GM18870 (cell line): ENCODE measurements around the gene FGD6.
"Not testable (repeated sequence)": the region's sequence is repeated elsewhere in the genome, so short reads cannot be mapped to it uniquely, and the experiment has no call there.

Experiments used
- ATAC-seq: cut with Tn5 transposase; IDR thresholded peaks from one replicate; pipeline ENCODE4 v1.9.1; 2021; ENCODE audit warnings: moderate library complexity; ENCODE audit not compliant: unreplicated experiment

Gene FGD6

DNA sequence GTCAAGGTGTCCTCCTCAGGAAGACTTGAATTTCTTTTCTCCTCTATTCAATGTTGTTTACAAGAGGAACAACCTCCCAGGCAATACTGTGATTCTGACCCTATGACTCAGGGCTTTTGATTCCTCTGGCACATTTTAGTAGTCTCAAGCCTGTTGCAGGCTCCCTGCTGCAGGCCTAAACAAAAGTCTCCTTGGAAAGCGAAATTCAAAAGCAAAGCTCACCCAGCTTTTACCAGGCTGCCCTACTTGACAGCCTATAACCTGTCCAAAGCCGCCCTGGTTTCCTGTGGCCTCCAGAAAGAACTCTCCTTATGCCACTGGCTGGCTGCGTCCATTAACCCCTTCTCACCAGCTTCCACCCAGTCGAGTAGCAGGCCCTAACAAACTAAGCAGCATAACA is 11.6 kb downstream of the FGD6 start:
- no peak for ATAC-seq

DNA sequence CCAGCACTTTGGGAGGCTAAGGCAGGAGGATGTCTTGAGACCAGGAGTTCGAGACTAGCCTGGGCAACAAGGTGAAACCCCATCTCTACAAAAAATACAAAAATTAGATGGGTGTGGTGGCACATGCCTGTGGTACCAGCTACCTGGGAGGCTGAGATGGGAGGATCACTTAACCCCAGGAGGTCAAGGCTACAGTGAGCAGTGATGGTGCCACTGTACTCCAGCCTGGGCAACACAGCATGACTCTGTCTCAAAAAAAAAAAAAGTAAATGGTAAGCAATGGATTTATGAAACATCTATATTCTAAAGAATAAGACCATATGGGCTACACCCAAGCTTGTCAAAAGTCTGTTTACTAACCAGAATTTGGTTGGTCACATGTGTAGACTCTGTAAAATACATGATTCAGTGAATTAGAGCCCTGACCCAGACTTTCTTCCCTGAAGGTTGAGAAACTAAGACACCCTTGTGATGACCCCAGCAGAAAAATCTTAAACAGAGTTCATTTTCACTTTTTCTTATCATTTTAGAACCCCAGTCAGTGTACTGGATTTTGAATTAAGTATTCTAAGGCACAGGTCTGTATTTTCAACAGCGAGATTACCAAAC is 12.1 kb downstream of the FGD6 start:
- ATAC-seq, result no peak

- ATAC-seq, result no peak
Measured at GRCh38 chr12:95204141-95204866, 13.0 kb downstream of the FGD6 start.

DNA sequence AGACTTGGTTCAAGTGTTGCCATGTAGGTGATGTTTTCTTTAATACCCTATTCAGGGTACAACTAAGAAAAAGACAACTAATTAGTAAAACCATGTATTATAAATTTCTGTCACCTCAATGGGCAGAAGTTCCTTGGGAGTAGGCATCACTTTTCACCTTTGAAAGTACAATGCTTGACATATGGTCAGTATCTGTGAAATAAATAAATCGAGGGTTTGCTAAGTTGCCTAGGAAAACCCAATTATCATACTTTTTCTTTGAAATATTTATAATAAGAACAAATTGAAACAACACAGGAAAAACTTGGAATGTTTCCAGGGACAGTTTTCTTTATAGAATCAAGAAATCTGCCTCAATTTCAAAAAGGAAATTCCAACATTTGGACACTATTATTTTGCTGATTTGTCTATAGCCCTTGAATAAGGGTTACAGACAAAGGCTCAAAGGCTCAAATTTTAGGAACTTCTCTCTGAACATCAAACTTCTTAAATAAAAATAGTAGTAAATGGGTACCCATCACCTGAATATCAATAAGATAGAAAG is 13.7 kb downstream of the FGD6 start:
- no peak for ATAC-seq

- no peak for ATAC-seq
Measured at GRCh38 chr12:95202691-95203486, 14.4 kb downstream of the FGD6 start.

- ATAC-seq, result no peak
Measured at GRCh38 chr12:95201056-95201670, 16.1 kb downstream of the FGD6 start.

GRCh38 chr12:95200128-95200894 is 17.0 kb downstream of the FGD6 start:
- ATAC-seq, result no peak

DNA sequence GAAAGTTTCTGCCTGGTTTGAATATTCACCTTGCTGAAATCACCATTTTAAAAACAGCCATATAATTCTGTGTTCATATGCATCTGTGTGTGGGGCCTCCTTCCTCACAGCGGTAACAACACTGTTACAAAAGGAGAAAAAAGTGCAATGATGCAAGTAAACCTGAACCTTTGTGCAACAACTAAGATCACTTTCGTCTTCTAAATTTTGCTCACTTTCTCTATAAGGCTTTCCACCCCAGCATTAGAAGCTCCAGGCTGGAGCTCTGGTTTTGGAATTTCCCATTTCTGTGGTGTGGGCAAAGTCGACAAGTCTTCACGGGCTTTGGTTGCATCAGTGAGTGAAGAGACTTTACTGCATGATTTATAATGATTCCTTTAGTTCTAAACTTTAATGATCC is 18.4 kb downstream of the FGD6 start:
- peak; percentile 42 for ATAC-seq

- ATAC-seq, result no peak
Measured at GRCh38 chr12:95197636-95198035, 19.6 kb downstream of the FGD6 start.

- ATAC-seq, result not testable (repeated sequence)
Measured at GRCh38 chr12:95196875-95197569, 20.2 kb downstream of the FGD6 start.

- no peak for ATAC-seq
Measured at GRCh38 chr12:95195122-95195521, 22.1 kb downstream of the FGD6 start.

- no peak for ATAC-seq
Measured at GRCh38 chr12:95193139-95193538, 24.1 kb downstream of the FGD6 start.

- no peak for ATAC-seq
Measured at GRCh38 chr12:95192271-95192670, 25.0 kb downstream of the FGD6 start.

DNA sequence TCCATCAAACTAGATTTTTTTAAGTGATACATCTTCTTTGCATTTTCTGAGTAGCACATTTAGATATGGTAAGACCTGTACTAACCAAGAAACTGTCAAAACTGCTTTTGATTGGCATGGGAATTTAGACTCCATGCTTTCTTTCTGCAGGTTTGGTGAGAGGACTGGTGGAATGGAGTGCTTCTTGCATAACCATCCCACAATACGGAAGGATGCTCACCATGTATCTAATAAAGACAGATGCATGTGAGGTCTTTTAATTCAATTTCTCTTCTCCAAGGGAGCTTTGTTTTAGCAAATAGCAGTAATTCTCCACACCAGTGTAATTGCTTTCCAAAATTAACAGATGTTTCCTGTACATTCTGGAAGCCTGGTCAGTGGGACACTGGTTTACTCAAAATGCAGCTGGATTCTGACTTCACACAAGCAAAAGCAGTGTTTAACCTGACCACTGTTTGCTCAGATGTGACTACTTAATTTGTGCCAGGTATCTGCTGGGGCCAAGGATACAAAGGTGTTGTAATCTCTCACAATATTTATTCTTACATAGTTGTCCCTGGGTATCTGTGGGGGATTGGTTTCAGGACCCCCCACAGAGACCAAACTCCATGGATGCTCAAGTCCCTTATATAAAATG is 26.1 kb downstream of the FGD6 start:
- no peak for ATAC-seq

DNA sequence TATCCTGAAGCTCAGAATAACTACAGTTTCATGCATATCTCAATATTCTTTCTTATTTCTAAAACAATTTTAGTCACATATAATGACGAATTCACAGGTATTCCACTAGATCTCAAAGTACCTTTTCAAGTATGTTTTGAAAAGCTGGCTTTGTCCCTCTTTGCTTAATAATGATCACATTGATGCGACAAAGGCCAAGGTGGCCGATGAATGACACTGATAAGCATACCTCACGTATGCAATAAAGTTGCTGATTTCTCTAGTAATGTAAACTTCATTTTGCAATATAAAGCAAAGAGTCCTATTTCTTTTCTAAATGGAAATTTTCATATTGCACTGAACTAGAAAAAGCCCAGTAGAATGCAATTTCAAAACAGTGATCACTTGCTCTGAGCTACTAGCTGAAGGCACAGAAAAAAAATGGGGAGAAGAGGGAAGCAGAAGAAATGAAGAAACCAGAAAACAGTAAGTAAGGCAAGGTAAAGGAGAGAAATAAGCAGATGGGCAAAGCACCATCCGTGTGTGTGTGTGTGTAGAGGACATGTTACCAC is 29.3 kb downstream of the FGD6 start:
- no peak for ATAC-seq

GRCh38 chr12:95185854-95186253 is 31.4 kb downstream of the FGD6 start:
- ATAC-seq, result no peak

GRCh38 chr12:95185072-95185471 is 32.2 kb downstream of the FGD6 start:
- no peak for ATAC-seq

DNA sequence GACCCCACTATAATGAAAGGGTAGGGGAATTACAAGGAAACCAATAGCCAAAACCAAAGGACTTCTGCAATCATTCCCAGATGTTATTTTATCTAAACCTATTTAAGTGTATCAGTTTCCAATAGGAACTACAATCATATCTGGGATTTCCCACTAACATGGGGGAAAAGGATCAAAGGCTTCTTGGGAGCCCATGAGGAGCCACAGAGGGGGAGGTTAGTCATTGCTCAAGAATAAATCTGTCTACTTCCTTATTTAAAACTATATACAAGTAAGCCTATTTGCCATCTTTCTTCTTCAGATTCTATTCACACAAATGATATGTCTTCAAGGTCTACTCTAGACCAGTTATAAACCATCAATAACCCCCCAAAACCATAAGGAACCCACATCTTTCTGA is 33.1 kb downstream of the FGD6 start:
- ATAC-seq, result no peak

DNA sequence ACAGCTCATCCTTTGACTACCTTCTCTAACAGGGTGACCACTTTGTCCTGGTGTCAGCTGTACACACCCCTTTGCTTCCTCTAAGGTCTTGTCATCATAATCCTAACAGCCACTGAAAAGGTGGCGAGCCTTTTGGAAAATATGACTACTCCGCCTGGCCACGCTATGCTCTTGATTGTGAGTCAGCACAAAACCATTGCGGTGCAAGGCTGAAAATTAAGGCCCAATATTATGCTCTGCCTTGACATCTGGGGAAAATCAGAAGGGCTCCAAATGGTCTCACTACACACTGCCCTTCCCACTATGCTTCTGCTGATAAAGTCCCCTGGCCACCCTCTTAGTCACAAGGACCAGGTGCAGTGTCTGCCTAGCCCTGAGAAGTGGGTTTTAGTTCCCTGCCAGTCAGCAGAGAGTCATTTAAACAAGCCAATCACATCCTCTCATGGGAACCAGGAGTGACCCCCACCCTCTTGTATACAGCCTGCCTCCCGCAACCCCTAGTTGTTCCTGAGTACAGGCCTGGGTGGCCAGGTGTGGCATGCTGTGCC is 34.3 kb downstream of the FGD6 start:
- peak; percentile 63 for ATAC-seq
